ENCODE data around the gene ZNF14. TPM values are rescaled to one million over a fixed set of nuclear protein-coding genes. Genes with fewer than 3 reads are reported as not detected.
A peak's percentile ranks its signal among the peaks of the same experiment; 100 is the strongest.
"Not testable (repeated sequence)": the region's sequence is repeated elsewhere in the genome, so short reads cannot be mapped to it uniquely, and the experiment has no call there.

Gene ZNF14
- total RNA-seq, 4 donors from 2014 or later = 5.6 to 29.1 (median 20.4) TPM

- intact Hi-C loops (cut with DNase I; ENCODE audit: low total_unique reads) = no loop called here
Observed at GRCh38 chr19:19775891-19776205, 42.9 kb upstream of the ZNF14 start.

GRCh38 chr19:19774354-19775033 is 41.6 kb upstream of the ZNF14 start:
- no peak for DNase-seq
- Histone ChIP-seq H3K27me3 (no peaks in the 10 kb centered on the region), H3K27ac (no peak overlapping the region), H3K36me3 (no peaks in the 10 kb centered on the region), H3K4me3 (no peak overlapping the region), H3K4me1 (no peaks in the 10 kb centered on the region), H3K9me3 (no peaks in the 10 kb centered on the region)
- no peak for TF ChIP-seq POLR2A (IDR thresholded peaks at IDR 0.05)
- TF ChIP-seq CTCF (IDR thresholded peaks at IDR 0.05) = no peak
- intact Hi-C loops (cut with DNase I; ENCODE audit: low total_unique reads) = no loop called here

More at GRCh38 chr19:19775891-19776205, 42.9 kb upstream of the ZNF14 start:
- DNase-seq = no peak
- Histone ChIP-seq H3K4me3 (peak overlapping the region; percentile 62 to 74), H3K9me3 (no peaks in the 10 kb centered on the region), H3K27me3 (no peaks in the 10 kb centered on the region), H3K36me3 (no peaks in the 10 kb centered on the region), H3K27ac (peak overlapping the region; percentile 42 to 75), H3K4me1 (no peaks in the 10 kb centered on the region)
- TF ChIP-seq CTCF (IDR thresholded peaks at IDR 0.05) (no peak), POLR2A (IDR thresholded peaks at IDR 0.05) (no peak)

GRCh38 chr19:19771963-19772362 is 39.1 kb upstream of the ZNF14 start:
- H3K4me3 ChIP-seq; H3K9me3 ChIP-seq; intact Hi-C loops (cut with DNase I; ENCODE audit: low total_unique reads); DNase-seq; H3K27me3 ChIP-seq; H3K27ac ChIP-seq; H3K4me1 ChIP-seq; H3K36me3 ChIP-seq: not testable (repeated sequence)

- intact Hi-C loops (cut with DNase I; ENCODE audit: low total_unique reads); DNase-seq; H3K4me1 ChIP-seq; H3K4me3 ChIP-seq; H3K27ac ChIP-seq; H3K36me3 ChIP-seq; H3K9me3 ChIP-seq; H3K27me3 ChIP-seq: not testable (repeated sequence)
Observed at GRCh38 chr19:19769971-19770370, 37.1 kb upstream of the ZNF14 start.

GRCh38 chr19:19758164-19758563 is 25.3 kb upstream of the ZNF14 start:
- Histone ChIP-seq H3K27me3 (no peaks in the 10 kb centered on the region), H3K36me3 (no peaks in the 10 kb centered on the region), H3K9me3 (no peaks in the 10 kb centered on the region), H3K4me3 (no peak overlapping the region), H3K4me1 (no peaks in the 10 kb centered on the region), H3K27ac (no peak overlapping the region)
- intact Hi-C loops (cut with DNase I; ENCODE audit: low total_unique reads) = no loop called here
- no peak for DNase-seq
- TF ChIP-seq CTCF (IDR thresholded peaks at IDR 0.05) = no peak
- TF ChIP-seq POLR2A (IDR thresholded peaks at IDR 0.05) = no peak

- H3K9me3 ChIP-seq = no peaks in the 10 kb centered on the region
- intact Hi-C loops (cut with DNase I; ENCODE audit: low total_unique reads) = no loop called here
- DNase-seq = no peak
- no peak overlapping the region for H3K27ac ChIP-seq
- H3K4me3 ChIP-seq = no peak overlapping the region
- no peaks in the 10 kb centered on the region for H3K4me1 ChIP-seq
- no peaks in the 10 kb centered on the region for H3K36me3 ChIP-seq
- no peak for TF ChIP-seq CTCF (IDR thresholded peaks at IDR 0.05)
- TF ChIP-seq POLR2A (IDR thresholded peaks at IDR 0.05) = no peak
- H3K27me3 ChIP-seq = no peaks in the 10 kb centered on the region
Observed at GRCh38 chr19:19752760-19753403, 20.0 kb upstream of the ZNF14 start.
